Activated CD8-positive, alpha-beta memory T cell treated with anti-CD3 and anti-CD28 coated beads for 36 hours (primary cell): ENCODE results near the gene GCSAM. TPM values are rescaled to one million over a fixed set of nuclear protein-coding genes. Genes with fewer than 3 reads are reported as not detected.

Experiments
- CTCF ChIA-PET: fragments of 350-600 bp; sonication (Branson Sonifier 250); formaldehyde crosslinking; loops from one replicate; lab custom pipeline; 2021; ENCODE audit warnings: antibody characterized with exemption; lab: Charles Lee
- POLR2A ChIA-PET: fragments of 350-600 bp; sonication (Branson Sonifier 250); formaldehyde crosslinking; loops from one replicate; lab custom pipeline; 2021; ENCODE audit warnings: antibody characterized with exemption; lab: Charles Lee
- total RNA-seq, 2 experiments: library from RNA; stranded (reverse); gene quantifications; one replicate each; pipeline ENCODE4 v1.2.3, GENCODE V29; 2021

GCSAM gene
- total RNA-seq, 2 experiments from 2014 or later: 3.0 to 4.3 TPM

DNA sequence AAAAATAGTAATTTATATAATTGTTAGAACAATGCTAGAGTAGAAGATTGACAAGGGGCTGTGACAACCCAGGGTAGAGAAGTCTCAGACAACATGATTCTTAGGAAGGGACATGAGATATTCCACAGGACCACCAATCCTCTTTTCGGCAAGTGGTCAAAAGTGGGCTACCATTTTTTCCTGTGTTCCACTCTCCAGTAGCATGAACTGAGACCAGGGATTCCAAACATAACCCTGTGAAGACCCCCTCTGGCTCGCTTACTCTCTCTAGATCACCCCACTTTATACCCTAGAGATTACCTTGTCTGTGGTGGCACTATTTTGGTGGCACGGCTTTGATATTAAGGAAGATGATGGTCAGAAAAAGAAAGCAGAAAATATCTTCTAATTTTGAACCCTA lies 960 bp downstream of the GCSAM start:
- ChIA-PET CTCF (no interaction called here), POLR2A (no interaction called here)

DNA sequence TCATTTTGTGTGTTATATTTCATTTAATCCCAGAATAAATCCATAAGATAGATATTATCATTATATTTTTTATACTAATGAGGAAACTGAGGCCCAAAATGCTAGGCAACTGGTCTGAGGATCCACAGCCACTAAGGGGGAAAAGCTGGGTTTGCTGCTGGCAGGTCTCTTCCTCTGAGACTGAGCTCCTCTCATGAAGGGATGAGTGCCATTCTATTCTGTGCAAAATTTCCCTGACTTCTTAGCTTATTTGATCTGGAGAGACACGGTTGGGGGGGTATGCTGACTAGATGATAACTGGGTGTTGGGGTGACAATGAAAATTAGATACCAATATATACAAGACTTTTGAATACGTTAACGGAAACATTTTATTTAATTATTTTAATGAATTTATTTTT lies 1.9 kb downstream of the GCSAM start:
- ChIA-PET CTCF (no interaction called here), POLR2A (no interaction called here)

- POLR2A ChIA-PET: no interaction called here
- CTCF ChIA-PET: interaction anchor here (1.7 kb wide), 1 partner anchor 19 kb away, joined by 6 read pairs; no protein-coding TSS in a partner anchor
Observed at GRCh38 chr3:112130638-112130993, 2.4 kb downstream of the GCSAM start.

DNA sequence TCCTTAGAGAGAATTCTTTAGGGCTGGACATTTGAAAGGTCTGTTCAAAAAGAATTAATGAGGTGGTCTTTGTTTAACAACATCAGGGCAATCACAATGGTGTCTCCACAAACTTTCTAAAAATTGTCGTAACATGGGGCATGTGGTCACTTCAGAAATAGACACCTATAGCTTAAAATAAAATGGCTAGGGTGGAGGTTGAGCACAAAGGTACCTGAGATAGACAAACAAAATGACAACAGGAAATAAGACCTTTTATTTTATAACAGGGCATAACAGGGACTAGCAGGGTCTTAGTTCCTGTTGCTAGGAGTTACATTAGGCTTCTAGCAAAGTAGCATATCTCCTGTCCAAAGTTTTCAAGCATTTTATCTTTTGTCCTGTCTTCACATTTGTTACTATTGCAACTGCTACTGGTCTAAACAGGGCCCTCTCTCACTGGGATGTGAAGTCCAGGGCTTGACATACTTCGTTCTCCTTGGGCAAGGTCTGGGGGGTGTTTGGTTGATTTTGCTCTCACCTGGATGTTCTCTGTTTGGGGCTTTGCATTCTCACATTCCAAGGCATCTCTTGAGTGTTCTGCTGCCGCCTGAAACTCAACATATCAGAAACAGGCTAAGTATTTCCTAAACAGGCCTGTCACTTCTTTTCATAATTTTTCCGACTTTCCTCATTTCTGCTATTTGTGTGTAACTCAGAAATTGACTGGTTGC lies 3.0 kb downstream of the GCSAM start:
- ChIA-PET POLR2A (no interaction called here), CTCF (interaction anchor here (1.7 kb wide), 1 partner anchor 18 kb away, joined by 6 read pairs; no protein-coding TSS in a partner anchor)

DNA sequence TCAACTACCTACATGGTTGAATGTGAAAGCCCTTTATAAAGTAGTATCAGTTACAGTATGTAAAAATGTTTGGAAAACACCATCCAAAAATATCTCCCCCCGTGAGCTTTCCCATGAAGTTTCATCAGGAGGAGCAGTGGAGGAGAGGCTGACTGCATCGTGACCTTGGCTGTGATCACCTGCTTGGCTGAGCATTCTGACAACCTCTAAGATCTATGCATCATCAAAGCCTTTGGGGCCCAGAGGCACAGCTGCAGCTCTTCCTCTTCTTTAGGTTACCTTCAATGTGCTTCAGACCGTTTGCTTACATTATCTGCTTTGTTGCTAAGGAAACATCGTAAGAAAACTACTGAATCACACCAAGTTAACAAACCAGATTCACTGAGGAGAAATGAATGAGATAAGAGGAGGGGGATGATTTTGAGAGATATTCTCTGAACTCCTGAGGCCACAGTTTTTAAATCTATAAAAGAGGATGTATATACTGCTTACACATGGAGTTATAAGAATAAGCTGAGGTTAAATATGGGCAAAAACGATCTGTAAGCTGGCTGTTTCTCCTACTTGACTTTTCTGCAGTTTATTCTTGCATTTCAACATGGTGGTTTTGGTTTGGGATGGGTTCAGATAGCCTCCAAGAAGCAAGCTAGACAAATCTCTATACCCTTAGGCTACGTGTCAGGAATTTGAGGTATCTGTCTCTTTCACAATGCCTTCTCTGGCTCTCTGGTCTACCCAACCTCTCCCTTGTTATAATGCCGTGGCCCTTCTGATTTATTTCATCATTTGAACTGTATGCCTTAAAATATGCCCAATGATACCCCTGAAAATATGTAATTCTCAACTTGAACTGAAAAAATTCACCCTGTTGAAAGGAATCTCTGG lies 4.0 kb downstream of the GCSAM start:
- POLR2A ChIA-PET: no interaction called here
- CTCF ChIA-PET: interaction anchor here (1.7 kb wide), 1 partner anchor 17 kb away, joined by 6 read pairs; no protein-coding TSS in a partner anchor

DNA sequence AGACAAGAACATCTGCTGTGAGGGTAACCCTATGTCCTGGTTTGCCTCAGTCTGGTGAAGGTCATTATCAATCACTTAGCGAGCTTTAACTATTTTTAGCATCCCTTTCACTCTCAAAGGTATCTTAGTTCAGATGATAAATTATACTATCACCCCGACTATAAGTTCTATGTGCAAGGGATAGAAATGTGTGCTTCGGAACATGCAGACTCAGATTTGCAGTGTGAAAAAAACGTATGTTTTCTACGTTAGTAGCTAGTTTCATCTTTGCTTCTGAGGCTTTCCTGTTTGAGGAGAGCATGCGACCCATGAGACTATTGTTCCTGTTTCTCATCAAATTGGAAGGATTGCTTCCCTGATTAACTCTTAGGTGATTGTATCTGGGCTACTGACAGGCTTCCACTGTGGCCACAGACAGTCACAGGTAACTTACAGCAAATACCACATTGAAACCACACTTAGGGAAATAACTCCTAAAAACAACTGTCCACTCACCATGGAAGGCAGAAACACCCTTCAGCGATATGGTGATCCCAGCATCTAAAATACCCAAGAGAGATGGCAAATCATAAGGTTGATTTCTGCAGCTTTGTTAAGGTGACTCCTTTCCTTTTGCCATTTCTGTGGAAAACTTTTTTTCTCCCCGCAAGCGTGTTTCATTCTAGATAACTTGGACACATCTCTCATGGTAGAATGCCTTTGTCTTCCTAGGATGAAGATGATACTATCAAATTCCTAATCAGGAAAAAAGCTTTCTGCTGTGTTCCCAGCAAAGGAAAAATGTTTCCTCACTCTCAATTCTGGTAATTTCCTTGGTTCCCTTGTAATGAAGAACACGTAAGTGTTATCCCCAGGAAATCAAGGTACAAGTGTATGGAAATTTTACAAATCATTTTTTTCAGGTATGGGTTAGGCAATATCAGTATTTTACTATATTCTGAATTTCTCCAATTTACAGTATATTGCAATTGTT lies 5.2 kb downstream of the GCSAM start:
- ChIA-PET POLR2A (interaction anchor here (1.1 kb wide), 1 partner anchor 11 kb away, joined by 3 read pairs; no protein-coding TSS in a partner anchor), CTCF (interaction anchor here (1.5 kb wide), 1 partner anchor 11 kb away, joined by 3 read pairs; no protein-coding TSS in a partner anchor)

- POLR2A ChIA-PET: no interaction called here
Observed at GRCh38 chr3:112126511-112126911, 6.5 kb downstream of the GCSAM start.

GRCh38 chr3:112124907-112125607 lies 8.0 kb downstream of the GCSAM start:
- CTCF ChIA-PET: no interaction called here
- POLR2A ChIA-PET: no interaction called here

More at GRCh38 chr3:112126511-112126911, 6.5 kb downstream of the GCSAM start:
- CTCF ChIA-PET: interaction anchor here (1.5 kb wide), 1 partner anchor 12 kb away, joined by 3 read pairs; no protein-coding TSS in a partner anchor

DNA sequence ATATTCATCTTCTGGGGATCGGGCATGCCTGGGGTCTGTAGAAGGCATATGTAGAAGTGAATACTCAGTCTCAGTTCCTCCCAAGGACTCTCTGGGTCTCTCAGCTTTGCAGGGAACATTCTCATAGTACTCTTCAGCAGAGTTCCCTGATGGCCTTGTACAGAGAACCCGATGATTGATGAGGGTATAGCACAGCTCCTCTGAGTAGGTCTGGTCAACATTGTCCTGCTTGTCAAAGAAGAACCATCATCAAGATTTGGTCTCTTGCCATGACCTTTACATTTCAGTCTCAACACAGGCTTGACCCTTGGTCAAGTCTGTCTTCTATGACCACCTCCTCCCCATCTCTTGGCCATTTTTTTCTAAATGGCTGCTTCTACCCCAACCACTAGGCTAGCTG lies 9.5 kb downstream of the GCSAM start:
- ChIA-PET CTCF (no interaction called here), POLR2A (no interaction called here)

GRCh38 chr3:112122870-112123269 lies 10.2 kb downstream of the GCSAM start:
- ChIA-PET POLR2A (no interaction called here), CTCF (no interaction called here)

DNA sequence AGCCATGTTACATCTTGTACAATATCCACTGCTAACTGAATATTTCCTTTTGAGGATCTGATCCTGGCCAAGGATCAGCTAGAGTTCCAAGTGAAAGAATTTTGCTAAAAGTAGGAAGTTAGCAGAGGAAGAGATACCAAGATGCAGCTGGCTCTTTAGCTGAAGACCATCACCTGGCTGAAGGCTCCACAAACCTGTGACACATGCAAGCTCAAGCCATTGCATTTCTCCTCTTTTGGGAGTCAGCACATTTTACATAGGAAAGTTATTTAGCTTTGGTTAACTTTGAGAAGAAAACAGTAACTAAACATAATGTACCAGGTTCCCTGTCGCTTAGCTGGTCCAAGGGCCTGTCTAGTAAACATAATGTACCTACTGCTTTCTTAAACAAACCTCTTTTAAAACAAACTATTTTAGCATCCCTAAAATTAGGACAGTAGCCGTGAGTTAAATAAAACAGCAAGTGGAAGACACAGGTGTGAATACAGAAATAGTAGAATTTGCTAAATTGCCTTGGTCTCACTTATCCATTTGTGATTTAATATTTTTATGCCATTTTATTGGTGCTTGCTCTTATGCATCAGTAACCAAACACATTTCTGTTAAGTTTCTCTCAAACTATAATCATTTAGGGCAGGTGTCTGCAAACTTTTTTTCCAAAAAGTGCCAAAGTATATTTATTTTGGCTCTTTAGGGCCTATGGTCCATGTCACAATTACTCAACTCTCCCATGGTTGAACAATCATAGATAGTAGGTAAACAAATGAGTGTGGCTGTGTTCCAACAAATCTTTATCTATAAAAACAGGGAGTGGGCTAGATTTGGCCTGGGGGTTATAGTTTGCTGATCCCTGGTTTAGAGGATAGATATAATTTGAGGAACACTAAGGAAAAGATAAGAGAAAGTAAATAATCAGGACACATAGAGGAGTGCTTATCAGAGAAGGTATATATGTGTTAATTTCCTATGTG lies 11.2 kb downstream of the GCSAM start:
- POLR2A ChIA-PET: no interaction called here

DNA sequence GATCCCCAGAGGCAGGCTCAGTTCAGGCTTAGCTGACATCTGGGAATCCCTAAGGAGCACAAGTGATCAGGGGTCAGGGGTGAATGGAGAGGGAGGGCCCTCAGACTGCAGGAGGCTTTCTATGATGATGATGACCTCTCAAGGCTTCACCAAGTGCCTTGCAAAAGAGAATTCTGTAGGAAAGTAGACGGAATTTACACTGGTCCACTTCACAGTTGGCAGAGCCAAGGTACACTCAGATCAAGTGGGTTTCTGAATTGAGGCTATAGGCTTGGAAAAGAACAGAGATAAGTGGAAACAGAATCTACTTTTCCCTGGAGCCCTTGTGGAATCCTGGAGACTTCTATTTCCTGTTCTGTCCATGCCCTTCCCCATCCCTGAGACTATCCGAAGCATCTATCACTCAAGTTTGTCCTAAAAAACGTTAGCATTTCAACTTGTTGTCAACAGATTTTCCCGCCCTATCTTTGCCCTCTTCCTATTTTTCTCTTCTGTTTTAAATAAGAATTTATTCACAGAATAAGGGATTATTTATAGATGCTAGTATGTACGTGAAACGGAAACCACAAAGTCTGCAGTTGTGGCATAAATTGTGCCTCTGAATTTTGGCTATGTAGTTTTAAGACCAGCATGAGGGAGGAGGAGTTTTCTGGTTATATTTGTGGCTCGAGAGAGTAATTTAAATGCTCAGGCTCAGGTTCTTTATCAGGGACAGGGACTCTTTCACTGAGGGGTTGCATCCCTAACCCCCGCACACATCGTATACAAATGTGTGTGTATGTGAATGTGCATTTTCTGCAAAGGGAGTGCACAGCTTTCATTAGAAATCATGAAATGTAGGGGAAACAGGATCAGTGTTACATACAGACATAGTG lies 12.8 kb downstream of the GCSAM start:
- ChIA-PET CTCF (no interaction called here), POLR2A (no interaction called here)

More for the DNA sequence above, 11.2 kb downstream of the GCSAM start:
- CTCF ChIA-PET: no interaction called here

DNA sequence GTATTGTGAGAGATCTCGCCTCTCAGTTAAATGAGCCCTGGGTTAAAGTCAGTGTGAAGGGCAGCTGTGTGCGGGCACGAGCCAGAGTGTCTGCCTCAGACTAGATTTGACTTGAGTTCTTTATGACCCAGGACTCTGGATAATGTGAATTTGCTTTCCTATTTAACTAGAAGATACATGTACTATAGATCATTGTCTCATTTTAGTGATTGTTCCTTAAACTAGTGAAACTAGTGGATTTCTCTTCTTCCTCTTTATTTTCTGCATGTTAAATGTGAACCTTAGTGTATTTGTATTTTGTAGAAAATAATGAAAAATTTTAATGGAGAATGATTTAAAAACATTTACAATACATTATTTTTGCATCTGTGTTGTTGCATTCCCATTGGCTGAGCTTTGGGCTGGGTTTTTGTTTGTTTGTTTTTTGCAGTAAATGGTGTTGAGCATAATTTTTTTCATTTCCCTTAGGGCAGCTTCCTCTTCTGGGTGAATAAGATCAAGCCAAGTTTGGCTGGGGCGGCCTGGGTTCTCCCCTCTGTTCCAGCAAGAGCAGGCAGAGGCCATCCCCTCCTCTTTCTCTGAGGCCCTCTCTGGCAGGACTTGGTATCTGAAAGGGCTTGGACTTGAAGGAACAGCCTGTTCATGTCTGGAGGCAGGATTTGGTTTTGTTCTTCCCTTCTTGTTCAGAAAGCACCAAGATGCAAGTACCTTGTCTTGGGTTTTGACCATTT lies 15.0 kb downstream of the GCSAM start:
- CTCF ChIA-PET: interaction anchor here (0.6 kb wide), 1 partner anchor 77 kb away, joined by 4 read pairs; no protein-coding TSS in a partner anchor
- POLR2A ChIA-PET: no interaction called here

DNA sequence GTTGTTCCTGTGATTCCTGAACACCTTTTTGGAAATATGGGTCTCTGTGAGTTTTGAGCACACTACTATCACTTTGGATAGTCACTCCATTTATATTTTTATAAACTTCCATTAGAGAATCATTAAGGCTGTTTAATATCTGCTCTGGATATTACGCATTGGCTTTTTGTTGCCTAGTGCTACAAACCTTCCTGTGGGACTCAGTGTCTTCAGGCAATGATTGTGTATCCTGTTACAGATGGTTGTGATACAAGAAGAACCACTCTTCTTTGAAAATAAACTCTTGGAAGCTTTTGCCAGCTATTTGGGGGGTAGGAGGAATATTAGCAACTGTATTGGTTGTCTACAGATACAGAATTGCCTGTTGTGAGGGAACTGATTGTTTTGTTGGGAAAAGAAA lies 15.6 kb downstream of the GCSAM start:
- ChIA-PET POLR2A (interaction anchor here (0.7 kb wide), 1 partner anchor 10 kb away, joined by 3 read pairs; no protein-coding TSS in a partner anchor), CTCF (interaction anchor here (0.6 kb wide), 1 partner anchor 77 kb away, joined by 4 read pairs; no protein-coding TSS in a partner anchor)

GRCh38 chr3:112116748-112117186 lies 16.3 kb downstream of the GCSAM start:
- ChIA-PET POLR2A (interaction anchor here (0.7 kb wide), 1 partner anchor 11 kb away, joined by 3 read pairs; no protein-coding TSS in a partner anchor), CTCF (no interaction called here)
